ENCODE measurements around the gene DNAH14. TPM values are rescaled to one million over a fixed set of nuclear protein-coding genes. Genes with fewer than 3 reads are reported as not detected.

The DNAH14 gene
- total RNA-seq, 1 experiment from 2014 or later: 39.7 TPM

DNA sequence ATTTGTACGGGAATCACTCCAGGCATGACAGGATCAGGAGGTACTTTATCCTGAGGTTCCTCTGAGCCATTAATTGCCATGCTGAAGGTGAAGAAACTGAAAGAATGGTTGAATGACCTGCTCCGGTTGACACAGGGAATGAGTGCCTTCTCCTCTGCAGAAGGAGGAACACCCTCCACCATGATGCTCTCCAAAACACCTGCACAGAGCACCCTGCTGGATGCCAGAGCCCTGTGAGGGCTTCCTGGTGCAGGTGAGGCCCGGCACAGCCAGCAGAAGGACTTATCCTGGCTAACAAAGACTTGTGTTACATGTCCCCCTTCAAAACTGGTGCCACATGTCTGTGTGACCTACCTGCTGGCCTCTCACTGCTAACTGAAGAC is 512.6 kb downstream of the DNAH14 start:
- Histone ChIP-seq H4K20me1 (ENCODE audit: control insufficient read depth, insufficient read depth, insufficient read length) (no peaks in the 10 kb centered on the region), H3K27ac (ENCODE audit: insufficient read length, low read depth, low read length) (no peak overlapping the region), H3K23ac (ENCODE audit: insufficient read length, low read depth, low read length) (no peak overlapping the region), H2BK12ac (ENCODE audit: insufficient read length, low read depth, low read length) (no peak overlapping the region), H3K4me2 (ENCODE audit: insufficient read depth, insufficient read length, low read length) (no peak overlapping the region), H3K9me3 (ENCODE audit: control insufficient read depth, low read depth, low read length) (no peaks in the 10 kb centered on the region), H3K14ac (ENCODE audit: insufficient read depth, low read length) (no peak overlapping the region), H3K79me1 (ENCODE audit: insufficient read depth, low read depth, low read length, poor library complexity, severe bottlenecking) (no peaks in the 10 kb centered on the region), H3K4me1 (ENCODE audit: insufficient read depth, low read length) (peaks cover 5% of the 10 kb centered on the region; the same call in 1 of the 2 replicates), H3K23me2 (ENCODE audit: insufficient read length, low read depth, low read length, poor library complexity, severe bottlenecking) (no peaks in the 10 kb centered on the region), H2BK20ac (ENCODE audit: low read depth, low read length, poor library complexity, severe bottlenecking) (no peak overlapping the region), H2AFZ (ENCODE audit: low read length) (no peak overlapping the region), H3K27me3 (ENCODE audit: insufficient read depth, low read length) (no peaks in the 10 kb centered on the region), H4K8ac (replicated peaks; ENCODE audit: insufficient read length, low read depth, low read length) (no peak overlapping the region), H3K4ac (ENCODE audit: low read depth, low read length) (no peak overlapping the region), H3K9ac (ENCODE audit: extremely low read depth, insufficient read length, low read length) (no peak overlapping the region), H2AK5ac (ENCODE audit: insufficient read length, low read length) (no peak overlapping the region), H3K56ac (ENCODE audit: insufficient read length, low read depth, low read length) (no peak overlapping the region), H2BK5ac (ENCODE audit: insufficient read length, low read length) (no peak overlapping the region), H3T11ph (ENCODE audit: low read length) (no peak overlapping the region), H4K5ac (ENCODE audit: insufficient read length, low read depth, low read length) (no peak overlapping the region), H2BK120ac (ENCODE audit: low read depth, low read length, poor library complexity, severe bottlenecking) (no peak overlapping the region), H2BK15ac (ENCODE audit: low read depth, low read length) (no peak overlapping the region), H3K18ac (ENCODE audit: insufficient read length, low read depth, low read length) (no peak overlapping the region), H4K91ac (ENCODE audit: insufficient read length, low read depth, low read length) (no peak overlapping the region), H3K79me2 (ENCODE audit: insufficient read depth, low read length) (no peaks in the 10 kb centered on the region)
- no peaks in the 10 kb centered on the region for H3K36me3 Mint-ChIP-seq (ENCODE audit: insufficient read depth in 1 of 3, low read depth in 3 of 3)
- H3K4me1 Mint-ChIP-seq: peaks cover 18 to 26% of the 10 kb centered on the region in 2 experiments
- no peaks in the 10 kb centered on the region for H3K9me3 Mint-ChIP-seq
- peaks cover 4% of the 10 kb centered on the region for H3K27me3 Mint-ChIP-seq (ENCODE audit: low read depth)
- DNase-seq: no peak
- no CpG with 5 or more reads among the region's 3 CpGs for whole genome bisulfite sequencing (ENCODE audit: extremely low coverage, insufficient read length, low lambda C conversion rate)
- no peak overlapping the region for H3K27ac Mint-ChIP-seq
- H3K4me3 Mint-ChIP-seq: no peak overlapping the region
- TF ChIP-seq, protein P1, sequence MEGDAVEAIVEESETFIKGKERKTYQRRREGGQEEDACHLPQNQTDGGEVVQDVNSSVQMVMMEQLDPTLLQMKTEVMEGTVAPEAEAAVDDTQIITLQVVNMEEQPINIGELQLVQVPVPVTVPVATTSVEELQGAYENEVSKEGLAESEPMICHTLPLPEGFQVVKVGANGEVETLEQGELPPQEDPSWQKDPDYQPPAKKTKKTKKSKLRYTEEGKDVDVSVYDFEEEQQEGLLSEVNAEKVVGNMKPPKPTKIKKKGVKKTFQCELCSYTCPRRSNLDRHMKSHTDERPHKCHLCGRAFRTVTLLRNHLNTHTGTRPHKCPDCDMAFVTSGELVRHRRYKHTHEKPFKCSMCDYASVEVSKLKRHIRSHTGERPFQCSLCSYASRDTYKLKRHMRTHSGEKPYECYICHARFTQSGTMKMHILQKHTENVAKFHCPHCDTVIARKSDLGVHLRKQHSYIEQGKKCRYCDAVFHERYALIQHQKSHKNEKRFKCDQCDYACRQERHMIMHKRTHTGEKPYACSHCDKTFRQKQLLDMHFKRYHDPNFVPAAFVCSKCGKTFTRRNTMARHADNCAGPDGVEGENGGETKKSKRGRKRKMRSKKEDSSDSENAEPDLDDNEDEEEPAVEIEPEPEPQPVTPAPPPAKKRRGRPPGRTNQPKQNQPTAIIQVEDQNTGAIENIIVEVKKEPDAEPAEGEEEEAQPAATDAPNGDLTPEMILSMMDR (conservative IDR thresholded peaks at IDR 0.05): no peak
